ENCODE measurements around the gene CYP27C1.
A peak's percentile ranks its signal among the peaks of the same experiment; 100 is the strongest.
"Not testable (repeated sequence)": the region's sequence is repeated elsewhere in the genome, so short reads cannot be mapped to it uniquely, and the experiment has no call there.

CYP27C1 gene

GRCh38 chr2:127220102-127220767 lies at the start of gene CYP27C1:
TSS of gene CYP27C1 (minus strand) at chr2:127220299. CDS start at chr2:127220270, 29 bp downstream.
- DNase-seq = peak in 1 of 2 experiments; percentile 12

- DNase-seq = no peak
These were observed 41.8 kb upstream of the CYP27C1 start for GRCh38 chr2:127261804-127262406.

GRCh38 chr2:127259355-127259754 lies 39.3 kb upstream of the CYP27C1 start:
- DNase-seq = no peak

- DNase-seq = peak; percentile 69 to 71
These were observed 36.8 kb upstream of the CYP27C1 start for GRCh38 chr2:127256866-127257265.

- DNase-seq = peak; percentile 64 to 76
These were observed 36.3 kb upstream of the CYP27C1 start for GRCh38 chr2:127256381-127256780.

GRCh38 chr2:127255721-127256120 lies 35.6 kb upstream of the CYP27C1 start:
- no peak for DNase-seq

GRCh38 chr2:127255146-127255545 lies 35.0 kb upstream of the CYP27C1 start:
- peak in 1 of 2 experiments; percentile 7 for DNase-seq

- DNase-seq = no peak
These were observed 34.4 kb upstream of the CYP27C1 start for GRCh38 chr2:127254386-127254981.

- DNase-seq = not testable (repeated sequence)
These were observed 21.1 kb upstream of the CYP27C1 start for GRCh38 chr2:127241184-127241583.

- DNase-seq = no peak
These were observed 19.3 kb upstream of the CYP27C1 start for GRCh38 chr2:127239395-127239794.

GRCh38 chr2:127237768-127238167 lies 17.7 kb upstream of the CYP27C1 start:
- DNase-seq = not testable (repeated sequence)

- no peak for DNase-seq
These were observed 15.1 kb upstream of the CYP27C1 start for GRCh38 chr2:127235082-127235702.

GRCh38 chr2:127233710-127234109 lies 13.6 kb upstream of the CYP27C1 start:
- peak in 1 of 2 experiments; percentile 39 for DNase-seq

- no peak for DNase-seq
These were observed 11.2 kb upstream of the CYP27C1 start for GRCh38 chr2:127231130-127231865.

GRCh38 chr2:127229555-127229954 lies 9.5 kb upstream of the CYP27C1 start:
- DNase-seq = no peak

GRCh38 chr2:127228102-127228501 lies 8.0 kb upstream of the CYP27C1 start:
- no peak for DNase-seq

- DNase-seq = not testable (repeated sequence)
These were observed 7.2 kb upstream of the CYP27C1 start for GRCh38 chr2:127227264-127227660.

- no peak for DNase-seq
These were observed 6.6 kb upstream of the CYP27C1 start for GRCh38 chr2:127226520-127227263.

- no peak for DNase-seq
These were observed 6.0 kb upstream of the CYP27C1 start for GRCh38 chr2:127226132-127226519.

GRCh38 chr2:127225186-127225960 lies 5.3 kb upstream of the CYP27C1 start:
- no peak for DNase-seq

GRCh38 chr2:127224135-127224534 lies 4.0 kb upstream of the CYP27C1 start:
- not testable (repeated sequence) for DNase-seq
